IPS-18a (cell line): Measurements from ENCODE around the gene PCYT1A.

Source experiments
- H3K27ac ChIP-seq: one replicate; pipeline ENCODE4 v1.5.1; 2013; ENCODE audit warnings: low read length
- H3K27me3 ChIP-seq: one replicate; pipeline ENCODE4 v1.6.1; 2013; ENCODE audit warnings: mild to moderate bottlenecking, low read length; ENCODE audit not compliant: control insufficient read depth, insufficient read depth
- H3K36me3 ChIP-seq: one replicate; pipeline ENCODE4 v1.6.1; 2013; ENCODE audit warnings: low read depth, low read length; ENCODE audit not compliant: control insufficient read depth
- H3K4me1 ChIP-seq: one replicate; pipeline ENCODE4 v1.6.1; 2013; ENCODE audit warnings: low read depth, low read length; ENCODE audit not compliant: control insufficient read depth
- H3K4me3 ChIP-seq: one replicate; pipeline ENCODE4 v1.5.1; 2013; ENCODE audit warnings: low read length
- H3K9ac ChIP-seq: one replicate; pipeline ENCODE4 v1.6.1; 2013; ENCODE audit warnings: mild to moderate bottlenecking, low read length, moderate library complexity
- H3K9me3 ChIP-seq: one replicate; pipeline ENCODE4 v1.6.1; 2013; ENCODE audit warnings: low read depth, low read length; ENCODE audit not compliant: control insufficient read depth

The PCYT1A gene

DNA sequence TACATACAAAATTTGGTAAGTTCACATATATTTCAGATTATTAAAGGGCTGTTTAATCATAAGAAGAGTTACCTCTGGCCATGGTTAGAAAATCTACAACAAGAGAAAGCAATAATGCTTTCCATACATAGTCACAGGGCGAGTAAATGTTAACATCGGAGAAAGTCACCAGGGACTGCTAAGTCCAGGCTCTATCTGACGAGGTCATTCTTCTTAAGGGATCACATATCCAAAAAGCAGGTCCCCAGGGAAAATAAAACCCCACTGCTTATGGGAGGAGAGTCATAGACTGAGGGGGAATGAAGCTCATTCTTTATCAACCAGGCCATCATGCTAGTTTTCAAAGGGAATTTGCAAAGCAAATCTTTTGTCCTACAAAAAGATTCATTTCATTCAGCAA lies 3.1 kb downstream of the PCYT1A start:
- no peaks in the 10 kb centered on the region for H3K9me3 ChIP-seq
- H3K4me1 ChIP-seq: peaks cover 9% of the 10 kb centered on the region
- no peaks in the 10 kb centered on the region for H3K27me3 ChIP-seq
- H3K4me3 ChIP-seq: no peak overlapping the region
- H3K9ac ChIP-seq: no peak overlapping the region
- no peak overlapping the region for H3K27ac ChIP-seq
- H3K36me3 ChIP-seq: no peaks in the 10 kb centered on the region

- Histone ChIP-seq H3K27ac (no peak overlapping the region), H3K4me1 (peaks cover 12% of the 10 kb centered on the region), H3K9me3 (no peaks in the 10 kb centered on the region), H3K4me3 (no peak overlapping the region), H3K9ac (no peak overlapping the region), H3K36me3 (no peaks in the 10 kb centered on the region), H3K27me3 (no peaks in the 10 kb centered on the region)
These were observed 5.6 kb downstream of the PCYT1A start for GRCh38 chr3:196281962-196282361.

DNA sequence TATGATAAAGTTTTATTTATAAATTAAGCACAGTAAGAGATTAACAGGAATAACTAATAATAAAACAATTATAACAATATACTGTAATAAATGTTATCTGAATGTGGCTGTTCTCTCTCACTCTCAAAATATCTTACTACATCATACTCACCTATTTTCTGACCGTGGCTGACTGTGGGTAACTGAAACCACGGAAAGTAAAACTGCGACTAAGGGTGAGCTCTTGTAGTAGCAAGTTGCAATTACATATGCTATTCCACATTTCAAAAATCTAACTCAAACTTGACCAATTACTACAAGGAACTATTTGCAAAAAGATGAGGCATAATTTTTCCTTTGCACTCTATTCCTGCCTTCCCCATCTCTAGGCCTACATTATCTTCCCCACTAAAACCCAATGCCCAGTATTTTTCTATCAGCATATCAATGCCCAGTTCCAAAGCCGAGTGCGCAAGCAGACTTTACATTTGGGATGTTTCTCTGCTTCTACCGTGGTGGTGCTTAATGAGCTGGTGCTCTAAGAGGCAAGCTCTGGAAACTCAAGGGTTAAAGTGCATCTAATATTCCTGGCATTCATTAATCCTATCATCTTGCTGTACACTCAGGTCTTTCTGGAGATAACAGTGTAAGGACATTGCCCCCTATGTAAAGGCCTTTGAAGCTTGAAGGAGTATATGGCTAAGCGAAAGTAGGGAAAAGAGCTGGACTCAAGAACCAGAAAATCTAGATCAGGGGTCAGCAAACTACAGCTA lies 6.7 kb downstream of the PCYT1A start:
- peaks cover 9% of the 10 kb centered on the region for H3K4me1 ChIP-seq

DNA sequence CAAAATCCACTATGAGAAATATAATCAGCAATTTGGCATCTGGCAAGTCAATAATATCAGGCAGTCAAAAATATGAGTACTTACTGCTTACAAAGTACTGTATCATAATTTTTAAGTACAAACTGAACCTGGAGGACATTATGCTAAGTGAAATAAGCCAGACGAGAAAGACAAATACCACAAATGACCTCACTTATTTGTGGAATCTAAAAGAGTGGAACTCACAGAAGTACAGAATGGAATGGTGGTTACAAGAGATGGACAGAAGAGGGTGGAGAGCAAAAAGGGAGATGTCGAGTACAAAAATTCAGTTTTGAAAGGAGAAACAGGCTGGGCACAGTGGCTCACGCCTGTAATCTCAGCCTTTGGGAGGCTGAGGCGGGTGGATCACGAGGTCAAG lies 12.4 kb downstream of the PCYT1A start:
- Histone ChIP-seq H3K36me3 (no peaks in the 10 kb centered on the region), H3K27me3 (no peaks in the 10 kb centered on the region), H3K4me3 (no peak overlapping the region), H3K9me3 (no peaks in the 10 kb centered on the region), H3K27ac (no peak overlapping the region), H3K9ac (no peak overlapping the region), H3K4me1 (peaks cover 4% of the 10 kb centered on the region)

More for the DNA sequence above, 6.7 kb downstream of the PCYT1A start:
- H3K27me3 ChIP-seq: no peaks in the 10 kb centered on the region
- H3K9me3 ChIP-seq: no peaks in the 10 kb centered on the region
- H3K4me3 ChIP-seq: no peak overlapping the region
- no peaks in the 10 kb centered on the region for H3K36me3 ChIP-seq
- no peak overlapping the region for H3K9ac ChIP-seq
- no peak overlapping the region for H3K27ac ChIP-seq

- H3K4me1 ChIP-seq: peaks cover 4% of the 10 kb centered on the region
- H3K36me3 ChIP-seq: no peaks in the 10 kb centered on the region
- H3K27ac ChIP-seq: no peak overlapping the region
- no peak overlapping the region for H3K9ac ChIP-seq
- H3K27me3 ChIP-seq: no peaks in the 10 kb centered on the region
- H3K4me3 ChIP-seq: no peak overlapping the region
- H3K9me3 ChIP-seq: no peaks in the 10 kb centered on the region
These were observed 12.9 kb downstream of the PCYT1A start for GRCh38 chr3:196274585-196274984.

DNA sequence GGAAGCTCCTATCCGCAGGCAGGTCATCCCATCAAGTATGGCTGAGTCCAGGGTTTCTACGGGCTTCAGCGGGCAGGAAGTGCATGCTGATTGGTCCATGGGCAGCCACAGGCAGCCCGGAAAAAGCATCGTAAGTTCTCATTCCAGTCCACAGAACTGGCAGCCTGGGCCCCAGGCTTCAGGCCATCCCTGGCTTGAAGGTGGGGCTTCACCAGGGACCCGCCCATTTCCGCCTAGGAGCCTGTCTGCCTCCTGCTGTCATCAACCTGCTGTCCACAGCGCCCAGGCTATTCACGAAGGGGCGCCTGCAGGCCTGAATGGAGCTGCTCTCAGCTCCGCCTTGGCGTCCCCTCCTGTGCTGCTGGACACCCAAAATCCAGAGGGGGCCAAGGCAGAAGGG lies 13.9 kb downstream of the PCYT1A start:
- no peak overlapping the region for H3K9ac ChIP-seq
- no peaks in the 10 kb centered on the region for H3K9me3 ChIP-seq
- H3K27me3 ChIP-seq: no peaks in the 10 kb centered on the region
- no peaks in the 10 kb centered on the region for H3K4me1 ChIP-seq
- H3K36me3 ChIP-seq: peaks cover 3% of the 10 kb centered on the region
- H3K27ac ChIP-seq: no peak overlapping the region
- H3K4me3 ChIP-seq: no peak overlapping the region

DNA sequence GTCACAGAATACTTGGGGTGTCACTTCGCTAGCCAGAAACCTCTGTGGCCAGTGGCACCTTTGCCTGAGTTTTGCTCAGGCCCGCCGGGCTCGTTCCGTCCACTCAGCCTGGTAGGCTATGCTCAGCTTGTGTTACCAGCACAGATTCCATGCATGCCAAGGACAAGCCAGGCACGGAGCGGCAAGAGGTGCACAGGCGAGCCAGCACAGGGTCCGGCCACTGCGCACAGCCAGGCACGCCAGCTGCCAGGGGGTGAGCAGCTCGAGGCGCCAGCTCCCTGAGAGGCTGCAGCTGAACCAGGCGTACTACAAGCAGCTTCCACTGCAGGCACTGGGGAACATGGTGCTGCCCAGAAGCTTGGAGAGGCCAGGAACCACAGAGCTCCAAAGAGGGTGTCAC lies 14.7 kb downstream of the PCYT1A start:
- H3K9ac ChIP-seq: no peak overlapping the region
- no peak overlapping the region for H3K27ac ChIP-seq

GRCh38 chr3:196270499-196270898 lies 17.0 kb downstream of the PCYT1A start:
- H3K27ac ChIP-seq: no peak overlapping the region

More for the DNA sequence above, 14.7 kb downstream of the PCYT1A start:
- Histone ChIP-seq H3K36me3 (peaks cover 3% of the 10 kb centered on the region), H3K4me3 (no peak overlapping the region), H3K4me1 (peaks cover 4% of the 10 kb centered on the region), H3K27me3 (no peaks in the 10 kb centered on the region), H3K9me3 (no peaks in the 10 kb centered on the region)

GRCh38 chr3:196268284-196269163 lies 19.0 kb downstream of the PCYT1A start:
- Histone ChIP-seq H3K9ac (peak overlapping the region; percentile 30), H3K4me3 (no peak overlapping the region), H3K4me1 (peaks cover 4% of the 10 kb centered on the region), H3K36me3 (peaks cover 6% of the 10 kb centered on the region), H3K27me3 (no peaks in the 10 kb centered on the region), H3K9me3 (no peaks in the 10 kb centered on the region), H3K27ac (peak overlapping the region; percentile 76)

More at GRCh38 chr3:196270499-196270898, 17.0 kb downstream of the PCYT1A start:
- H3K4me1 ChIP-seq: peaks cover 4% of the 10 kb centered on the region
- H3K9ac ChIP-seq: no peak overlapping the region
- H3K27me3 ChIP-seq: no peaks in the 10 kb centered on the region
- no peaks in the 10 kb centered on the region for H3K9me3 ChIP-seq
- H3K36me3 ChIP-seq: peaks cover 6% of the 10 kb centered on the region
- H3K4me3 ChIP-seq: no peak overlapping the region

- Histone ChIP-seq H3K9me3 (no peaks in the 10 kb centered on the region), H3K9ac (no peak overlapping the region), H3K4me1 (peaks cover 12% of the 10 kb centered on the region), H3K4me3 (no peak overlapping the region), H3K36me3 (peaks cover 3% of the 10 kb centered on the region), H3K27me3 (no peaks in the 10 kb centered on the region), H3K27ac (no peak overlapping the region)
These were observed 23.7 kb downstream of the PCYT1A start for GRCh38 chr3:196263819-196264218.

DNA sequence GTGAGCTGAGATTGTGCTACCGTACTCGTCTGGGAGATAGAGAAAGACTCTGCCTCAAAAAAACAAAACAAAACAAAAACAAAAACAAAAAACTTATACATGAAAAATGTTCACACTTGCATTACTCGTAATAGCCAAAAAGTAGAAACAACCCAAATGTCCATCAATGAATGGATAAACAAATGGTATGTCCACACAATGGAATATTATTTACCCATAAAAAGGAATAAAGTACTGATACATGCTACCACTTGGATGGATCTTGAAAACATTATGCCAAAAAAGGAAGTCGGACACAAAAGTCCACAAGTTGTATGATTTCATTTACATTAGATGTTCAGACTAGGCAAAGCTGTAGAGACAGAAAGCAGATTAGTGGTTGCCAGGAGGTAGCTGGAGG lies 26.7 kb downstream of the PCYT1A start:
- H3K27me3 ChIP-seq: no peaks in the 10 kb centered on the region
- peaks cover 8% of the 10 kb centered on the region for H3K4me1 ChIP-seq
- H3K4me3 ChIP-seq: no peak overlapping the region
- no peak overlapping the region for H3K9ac ChIP-seq
- H3K36me3 ChIP-seq: no peaks in the 10 kb centered on the region
- no peaks in the 10 kb centered on the region for H3K9me3 ChIP-seq
- H3K27ac ChIP-seq: no peak overlapping the region
